ENCODE data around the gene ARG2. TPM values are rescaled to one million over a fixed set of nuclear protein-coding genes. Genes with fewer than 3 reads are reported as not detected.

Gene ARG2
- polyA plus RNA-seq, 4 donors = 1.7 to 35.3 (median 11.9) TPM

GRCh38 chr14:67630938-67631337, 11.2 kb downstream of the ARG2 start:
- DNase-seq (ENCODE audit: low read depth in 4 of 4, low spot score in 3 of 4) = no peak

- DNase-seq (ENCODE audit: low read depth in 4 of 4, low spot score in 3 of 4) = no peak
Observed at GRCh38 chr14:67633451-67634147, 13.9 kb downstream of the ARG2 start.

GRCh38 chr14:67636361-67636919, 16.7 kb downstream of the ARG2 start:
- DNase-seq (ENCODE audit: low read depth in 4 of 4, low spot score in 3 of 4) = no peak

- DNase-seq (ENCODE audit: low read depth in 4 of 4, low spot score in 3 of 4) = no peak
Observed at GRCh38 chr14:67638642-67639041, 18.9 kb downstream of the ARG2 start.

GRCh38 chr14:67641480-67641879, 21.8 kb downstream of the ARG2 start:
- DNase-seq (ENCODE audit: low read depth in 4 of 4, low spot score in 3 of 4) = no peak

DNA sequence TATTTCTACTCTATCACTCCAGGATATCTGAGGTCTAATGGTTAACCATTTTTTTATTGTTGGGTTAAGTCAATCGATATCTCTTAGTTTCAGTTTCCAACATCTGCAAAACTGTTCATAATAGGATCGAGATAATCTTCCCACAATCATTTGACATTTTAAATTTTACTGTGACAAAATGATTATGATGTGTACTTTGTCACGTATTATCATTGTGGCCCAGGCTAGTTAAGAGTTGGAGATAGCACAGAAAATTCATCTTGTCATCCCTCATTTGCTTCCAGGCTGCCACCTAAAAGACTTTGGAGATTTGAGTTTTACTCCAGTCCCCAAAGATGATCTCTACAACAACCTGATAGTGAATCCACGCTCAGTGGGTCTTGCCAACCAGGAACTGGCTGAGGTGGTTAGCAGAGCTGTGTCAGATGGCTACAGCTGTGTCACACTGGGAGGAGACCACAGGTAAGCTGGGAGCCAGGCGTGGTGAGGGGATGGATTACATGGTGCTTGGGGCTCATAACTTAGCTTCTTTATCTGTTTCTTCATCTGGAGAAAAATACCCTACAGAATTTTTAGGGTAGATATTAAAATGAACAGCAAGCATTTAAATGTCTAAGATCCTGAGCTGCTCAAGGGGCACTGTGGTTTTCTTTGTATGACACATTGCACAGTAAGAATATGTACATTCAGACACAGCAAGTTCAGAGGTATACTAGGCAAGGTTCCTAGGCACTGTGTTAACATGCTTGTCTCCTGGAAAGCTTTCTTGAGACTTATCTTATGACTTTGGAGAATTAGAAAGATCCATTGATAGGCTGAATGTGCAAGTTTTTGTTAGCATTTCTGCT, 22.4 kb downstream of the ARG2 start:
- no peak for DNase-seq (ENCODE audit: low read depth in 4 of 4, low spot score in 3 of 4)

DNA sequence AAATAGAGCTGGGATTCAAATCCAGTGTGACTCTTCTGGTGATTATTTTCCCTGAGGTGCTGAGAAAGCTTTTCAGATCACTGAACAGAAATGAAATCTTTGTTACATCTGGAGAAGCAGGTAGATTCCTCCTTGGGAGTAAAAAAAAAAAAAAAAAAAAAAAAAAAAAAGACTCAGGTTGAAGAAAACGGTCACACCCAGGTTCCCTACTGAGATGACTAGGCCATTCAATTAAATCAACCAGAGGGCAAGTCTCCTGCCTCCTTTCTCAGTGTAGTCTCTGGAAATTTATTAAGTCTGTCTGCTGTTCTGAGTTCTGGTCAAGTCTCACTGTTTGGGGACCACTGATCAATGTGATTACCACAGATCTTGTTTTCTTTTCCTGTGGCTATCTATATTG, 24.0 kb downstream of the ARG2 start:
- no peak for DNase-seq (ENCODE audit: low read depth in 4 of 4, low spot score in 3 of 4)

GRCh38 chr14:67644428-67644827, 24.7 kb downstream of the ARG2 start:
- no peak for DNase-seq (ENCODE audit: low read depth in 4 of 4, low spot score in 3 of 4)

GRCh38 chr14:67645414-67645813, 25.7 kb downstream of the ARG2 start:
- DNase-seq (ENCODE audit: low read depth in 4 of 4, low spot score in 3 of 4) = no peak

DNA sequence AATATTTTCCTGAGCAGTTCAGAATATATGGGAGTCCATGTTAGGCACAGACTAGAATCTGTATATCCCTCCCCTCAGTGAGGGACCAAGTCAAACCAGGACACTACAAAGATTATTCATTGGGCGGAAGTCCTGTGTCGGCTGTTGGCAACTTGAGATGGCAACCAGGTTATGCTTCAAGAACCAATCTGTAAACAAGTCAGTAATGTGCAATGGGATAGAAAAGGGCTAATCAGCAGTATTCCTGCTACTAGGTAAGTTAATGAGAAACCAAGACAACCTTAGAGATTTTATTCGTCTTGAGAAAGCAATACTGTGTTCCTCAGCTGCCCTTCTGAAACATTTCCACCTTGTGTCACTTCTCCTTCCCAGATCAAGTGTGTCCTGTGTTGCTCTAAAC, 26.4 kb downstream of the ARG2 start:
- DNase-seq (ENCODE audit: low read depth in 4 of 4, low spot score in 3 of 4) = no peak

DNA sequence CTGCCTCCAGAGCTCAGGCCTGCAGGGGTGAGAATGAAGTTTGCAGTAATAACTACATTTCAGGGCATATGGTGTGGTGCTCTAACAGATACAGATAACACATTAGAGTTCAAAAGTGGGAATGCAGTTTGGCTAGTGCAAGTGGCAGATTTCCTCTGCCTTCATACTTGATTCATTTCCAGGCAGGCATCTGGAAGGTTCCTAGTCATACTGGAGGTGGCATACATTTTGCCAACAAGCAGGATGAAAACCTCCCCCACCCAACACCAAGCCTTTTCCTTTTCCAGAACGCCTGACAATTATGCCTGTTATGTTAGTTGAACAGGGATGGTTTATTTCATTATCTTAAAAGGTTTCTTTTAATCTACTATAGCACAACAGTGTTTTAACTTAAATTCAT, 30.4 kb downstream of the ARG2 start:
- DNase-seq (ENCODE audit: low read depth in 4 of 4, low spot score in 3 of 4) = no peak

DNA sequence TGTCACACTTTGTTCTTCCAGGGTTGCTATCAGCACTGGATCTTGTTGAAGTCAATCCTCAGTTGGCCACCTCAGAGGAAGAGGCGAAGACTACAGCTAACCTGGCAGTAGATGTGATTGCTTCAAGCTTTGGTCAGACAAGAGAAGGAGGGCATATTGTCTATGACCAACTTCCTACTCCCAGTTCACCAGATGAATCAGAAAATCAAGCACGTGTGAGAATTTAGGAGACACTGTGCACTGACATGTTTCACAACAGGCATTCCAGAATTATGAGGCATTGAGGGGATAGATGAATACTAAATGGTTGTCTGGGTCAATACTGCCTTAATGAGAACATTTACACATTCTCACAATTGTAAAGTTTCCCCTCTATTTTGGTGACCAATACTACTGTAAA, 31.0 kb downstream of the ARG2 start:
- no peak for DNase-seq (ENCODE audit: low read depth in 4 of 4, low spot score in 3 of 4)

GRCh38 chr14:67652189-67652588, 32.5 kb downstream of the ARG2 start:
- DNase-seq (ENCODE audit: low read depth in 4 of 4, low spot score in 3 of 4) = no peak

DNA sequence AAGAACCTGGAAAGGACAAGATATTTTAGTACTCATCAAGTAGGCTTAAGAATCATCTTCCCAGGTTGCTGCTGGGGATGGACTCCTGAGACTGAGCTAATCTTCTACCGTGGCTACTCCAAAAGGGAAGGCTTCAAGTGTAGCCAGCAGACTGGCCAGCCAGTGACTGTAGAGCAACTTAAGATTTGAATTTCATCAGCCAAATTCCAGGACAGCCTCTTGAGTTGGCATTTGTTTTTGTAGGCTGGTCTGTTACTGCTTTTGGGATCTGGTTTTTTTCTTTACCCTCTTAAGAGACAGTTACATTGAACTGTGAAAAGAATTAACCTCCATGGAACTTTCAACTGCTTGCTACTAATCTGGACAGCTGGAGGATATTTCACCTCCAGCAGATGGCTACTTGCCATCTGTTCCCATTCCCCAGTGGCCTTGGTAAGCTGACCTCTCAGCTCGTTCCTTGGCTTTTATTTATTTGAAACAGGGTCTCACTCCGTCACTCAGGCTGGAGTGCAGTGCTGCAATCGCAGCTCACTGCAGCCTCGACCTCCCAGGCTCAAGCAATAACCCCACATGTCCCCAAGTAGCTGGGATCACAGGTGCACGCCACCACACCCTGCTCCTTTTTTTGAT, 34.0 kb downstream of the ARG2 start:
- DNase-seq (ENCODE audit: low read depth in 4 of 4, low spot score in 3 of 4) = no peak

DNA sequence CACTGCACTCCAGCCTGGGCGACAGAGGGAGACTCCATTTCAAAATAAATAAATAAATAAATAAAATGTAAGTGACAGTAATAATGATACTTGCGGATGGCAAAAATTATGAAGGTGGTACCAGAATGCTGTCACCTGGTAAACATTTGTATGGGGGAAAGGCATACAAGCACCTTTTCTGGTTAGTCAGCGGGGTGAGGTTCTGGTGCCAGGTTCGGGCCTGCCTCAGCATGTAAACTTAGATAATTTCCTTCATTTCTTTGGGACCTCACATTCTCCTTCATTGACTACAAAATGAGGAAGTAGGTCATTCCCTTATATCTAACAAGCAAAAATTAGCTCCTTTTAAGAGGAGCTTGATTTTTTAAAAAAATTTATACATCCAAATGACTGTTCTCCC, 43.9 kb downstream of the ARG2 start:
- DNase-seq (ENCODE audit: low read depth in 4 of 4, low spot score in 3 of 4) = no peak

GRCh38 chr14:67665868-67666267, 46.1 kb downstream of the ARG2 start:
- no peak for DNase-seq (ENCODE audit: low read depth in 4 of 4, low spot score in 3 of 4)

DNA sequence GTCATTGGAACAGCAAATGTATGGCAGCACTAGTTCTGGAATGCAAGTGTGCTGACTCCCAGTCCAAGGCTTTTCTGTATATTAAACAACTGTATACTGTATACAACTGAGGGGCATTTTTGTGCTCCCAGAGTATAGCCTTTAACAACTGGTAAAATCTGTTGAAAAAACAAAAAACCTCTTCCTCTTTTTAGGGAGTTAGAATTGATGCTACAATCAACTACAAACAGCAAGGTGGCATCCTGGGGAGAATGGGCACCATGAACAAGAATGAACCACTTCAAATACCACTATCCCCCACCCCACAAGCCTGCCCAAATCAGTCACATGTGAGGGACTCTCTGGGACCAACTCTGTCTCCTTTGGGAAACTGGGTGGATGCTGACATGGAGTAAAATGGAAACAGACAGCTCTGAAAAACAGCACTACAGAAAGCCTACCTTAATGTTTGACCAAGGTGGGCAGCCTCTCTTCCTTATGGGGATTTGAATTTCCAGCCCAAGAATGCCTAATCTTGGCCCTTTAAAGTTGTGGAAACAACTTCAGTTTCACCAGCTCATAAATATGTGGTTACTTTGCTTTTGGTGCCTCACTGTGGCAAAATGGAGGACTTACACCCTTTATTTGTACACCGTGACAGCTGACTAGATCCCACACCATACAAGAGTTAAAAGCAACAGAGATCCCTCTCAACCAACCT, 47.2 kb downstream of the ARG2 start:
- no peak for DNase-seq (ENCODE audit: low read depth in 4 of 4, low spot score in 3 of 4)

- no peak for DNase-seq (ENCODE audit: low read depth in 4 of 4, low spot score in 3 of 4)
Observed at GRCh38 chr14:67668559-67668958, 48.8 kb downstream of the ARG2 start.

- DNase-seq (ENCODE audit: low read depth in 4 of 4, low spot score in 3 of 4) = no peak
Observed at GRCh38 chr14:67673451-67673850, 53.7 kb downstream of the ARG2 start.

GRCh38 chr14:67674139-67674479, 54.4 kb downstream of the ARG2 start:
- peak in 3 of 4 donors; percentile 39 to 59 (median 55) for DNase-seq (ENCODE audit: low read depth in 4 of 4, low spot score in 3 of 4)

Data from left renal pelvis (tissue), 4 donors.